HEK293 (cell line): ENCODE results near the gene ACP7.

Experiments used
- CTCF ChIA-PET: fragments of 350-600 bp; formaldehyde crosslinking; extraction: SDS; loops from one replicate; lab custom pipeline; 2021; ENCODE audit warnings: antibody characterized with exemption; lab: Yijun Ruan, JAX
- POLR2A ChIA-PET: fragments of 300-600 bp; formaldehyde crosslinking; extraction: SDS; loops from one replicate; lab custom pipeline; 2020; ENCODE audit warnings: antibody characterized with exemption, inconsistent platforms; lab: Yijun Ruan, JAX
- H3K27ac ChIP-seq: fragments of 200-500 bp; sonication (Bioruptor generic); 2 replicates; pipeline ENCODE4 v1.5.1; 2014; ENCODE audit warnings: low read depth, low read length, control low read depth, inconsistent platforms; ENCODE audit errors: extremely low read depth
- H3K36me3 ChIP-seq, 2 experiments: fragments of 200-500 bp in 1 of 2; sonication (Bioruptor generic) in 1 of 2; 1 replicate in 1 of 2; 2 replicates in 1 of 2; pipeline ENCODE4 v1.5.1; 2014 to 2017; ENCODE audit warnings: inconsistent platforms in 2 of 2, low read length in 2 of 2; ENCODE audit not compliant: control insufficient read depth in 2 of 2, insufficient read depth in 1 of 2
- H3K4me1 ChIP-seq: fragments of 200-500 bp; sonication (Bioruptor generic); 2 replicates; pipeline ENCODE4 v1.5.1; 2014; ENCODE audit warnings: mild to moderate bottlenecking, low read length, inconsistent platforms; ENCODE audit not compliant: control insufficient read depth, insufficient read depth
- H3K4me3 ChIP-seq: 2 replicates; pipeline ENCODE4 v1.5.1; 2011; ENCODE audit warnings: low read depth, mild to moderate bottlenecking, control low read depth, low read length, moderate library complexity
- H3K9me3 ChIP-seq: fragments of 200-500 bp; sonication (Bioruptor generic); 2 replicates; pipeline ENCODE4 v1.5.1; 2014; ENCODE audit warnings: low read depth, low read length, inconsistent platforms; ENCODE audit not compliant: control insufficient read depth, insufficient read depth
- GLIS1 ChIP-seq: fragments of 450-650 bp; formaldehyde crosslinking; IDR thresholded peaks from 2 replicates; pipeline ENCODE4 v1.5.1; 2016; ENCODE audit warnings: missing biosample characterization, missing genetic modification characterization
- KLF1 ChIP-seq: fragments of 450-650 bp; formaldehyde crosslinking; IDR thresholded peaks from 2 replicates; pipeline ENCODE4 v1.5.1; 2016; ENCODE audit warnings: missing biosample characterization, missing genetic modification characterization
- MEIS1 ChIP-seq: sonication (generic); formaldehyde crosslinking; IDR thresholded peaks from 2 replicates; pipeline ENCODE4 v1.8.1; 2022; ENCODE audit warnings: missing genetic modification reagents, mild to moderate bottlenecking, borderline replicate concordance
- ZFP41 ChIP-seq: fragments of 450-650 bp; formaldehyde crosslinking; IDR thresholded peaks from 2 replicates; pipeline ENCODE4 v1.5.1; 2016; ENCODE audit warnings: missing biosample characterization, missing genetic modification characterization, borderline replicate concordance
- ZNF146 ChIP-seq: fragments of 450-650 bp; formaldehyde crosslinking; IDR thresholded peaks from 2 replicates; pipeline ENCODE4 v1.5.1; 2016; ENCODE audit warnings: missing biosample characterization, missing genetic modification characterization
- ZNF266 ChIP-seq: fragments of 450-650 bp; formaldehyde crosslinking; IDR thresholded peaks from 2 replicates; pipeline ENCODE4 v1.5.1; 2016; ENCODE audit warnings: missing biosample characterization, missing genetic modification characterization, low read depth
- ZNF621 ChIP-seq: fragments of 450-650 bp; formaldehyde crosslinking; IDR thresholded peaks from 2 replicates; pipeline ENCODE4 v1.5.1; 2017; ENCODE audit warnings: missing biosample characterization, missing genetic modification characterization
- ZNF623 ChIP-seq: fragments of 450-650 bp; formaldehyde crosslinking; IDR thresholded peaks from 2 replicates; pipeline ENCODE4 v1.5.1; 2016; ENCODE audit warnings: missing biosample characterization, missing genetic modification characterization
- ZNF664 ChIP-seq: fragments of 450-650 bp; formaldehyde crosslinking; IDR thresholded peaks from 2 replicates; pipeline ENCODE4 v1.5.1; 2016; ENCODE audit warnings: missing biosample characterization, missing genetic modification characterization
- ZNF677 ChIP-seq: fragments of 450-650 bp; IDR thresholded peaks from 2 replicates; pipeline ENCODE4 v1.5.0; 2018; ENCODE audit warnings: missing biosample characterization, mild to moderate bottlenecking, missing genetic modification characterization, moderate library complexity
- ZNF768 ChIP-seq: fragments of 450-650 bp; formaldehyde crosslinking; IDR thresholded peaks from 2 replicates; pipeline ENCODE4 v1.5.1; 2018; ENCODE audit warnings: missing biosample characterization, mild to moderate bottlenecking, missing genetic modification characterization
- ZNF791 ChIP-seq: fragments of 450-650 bp; formaldehyde crosslinking; IDR thresholded peaks from 2 replicates; pipeline ENCODE4 v1.5.1; 2016; ENCODE audit warnings: missing biosample characterization, missing genetic modification characterization
- ZNF837 ChIP-seq: fragments of 450-650 bp; formaldehyde crosslinking; IDR thresholded peaks from 2 replicates; pipeline ENCODE4 v1.5.1; 2016; ENCODE audit warnings: missing biosample characterization, missing genetic modification characterization
- TF ChIP-seq, protein P1 (sequence below): fragments of 450-650 bp; formaldehyde crosslinking; IDR thresholded peaks from 2 replicates; pipeline ENCODE4 v1.5.0; 2017; ENCODE audit warnings: missing biosample characterization, missing genetic modification characterization, borderline replicate concordance
- TF ChIP-seq, protein P2 (sequence below): fragments of 450-650 bp; formaldehyde crosslinking; IDR thresholded peaks from 2 replicates; pipeline ENCODE4 v1.5.1; 2016; ENCODE audit warnings: missing biosample characterization, missing genetic modification characterization
- TF ChIP-seq, protein P3 (sequence below): fragments of 450-650 bp; formaldehyde crosslinking; IDR thresholded peaks from 2 replicates; pipeline ENCODE4 v1.5.1; 2016; ENCODE audit warnings: missing biosample characterization, missing genetic modification characterization
- TF ChIP-seq, protein P4 (sequence below): fragments of 450-650 bp; formaldehyde crosslinking; IDR thresholded peaks from 2 replicates; pipeline ENCODE4 v1.5.1; 2016; ENCODE audit warnings: missing biosample characterization, missing genetic modification characterization
- TF ChIP-seq, protein P5 (sequence below): fragments of 450-650 bp; formaldehyde crosslinking; IDR thresholded peaks from 2 replicates; pipeline ENCODE4 v1.5.1; 2016; ENCODE audit warnings: missing biosample characterization, missing genetic modification characterization

Gene ACP7

DNA sequence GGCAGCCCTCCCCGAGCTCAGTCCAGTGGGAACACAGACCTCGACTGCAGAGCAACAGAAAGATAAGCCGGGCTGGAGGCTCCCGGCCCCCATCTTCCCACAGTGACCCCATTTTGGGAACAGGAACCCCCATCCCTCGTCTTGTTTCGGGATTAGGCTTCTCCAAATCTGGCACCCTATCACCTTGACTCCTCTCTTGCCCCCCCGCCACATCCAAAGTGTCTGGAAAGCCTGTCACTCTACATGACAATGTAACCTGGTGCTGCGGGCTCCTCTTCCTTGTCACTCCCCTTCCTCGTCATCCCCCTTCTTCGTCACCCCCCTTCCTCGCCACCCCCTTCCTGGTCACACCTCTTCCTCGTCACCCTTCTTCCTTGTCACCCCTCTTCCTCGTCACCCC, 51.5 kb downstream of the ACP7 start:
- H3K9me3 ChIP-seq, result no peaks in the 10 kb centered on the region
- ChIA-PET CTCF (no interaction called here), POLR2A (no interaction called here)
- H3K36me3 ChIP-seq, result peaks cover 0 to 4% of the 10 kb centered on the region in 2 experiments; a peak in 2 of 3 replicates
- H3K27ac ChIP-seq, result peak overlapping the region; percentile 24; the same call in 1 of the 2 replicates
- H3K4me1 ChIP-seq, result peaks cover 46% of the 10 kb centered on the region
- no peak for TF ChIP-seq ZNF837 (tag by site-specific recombination)
- TF ChIP-seq, protein P1, sequence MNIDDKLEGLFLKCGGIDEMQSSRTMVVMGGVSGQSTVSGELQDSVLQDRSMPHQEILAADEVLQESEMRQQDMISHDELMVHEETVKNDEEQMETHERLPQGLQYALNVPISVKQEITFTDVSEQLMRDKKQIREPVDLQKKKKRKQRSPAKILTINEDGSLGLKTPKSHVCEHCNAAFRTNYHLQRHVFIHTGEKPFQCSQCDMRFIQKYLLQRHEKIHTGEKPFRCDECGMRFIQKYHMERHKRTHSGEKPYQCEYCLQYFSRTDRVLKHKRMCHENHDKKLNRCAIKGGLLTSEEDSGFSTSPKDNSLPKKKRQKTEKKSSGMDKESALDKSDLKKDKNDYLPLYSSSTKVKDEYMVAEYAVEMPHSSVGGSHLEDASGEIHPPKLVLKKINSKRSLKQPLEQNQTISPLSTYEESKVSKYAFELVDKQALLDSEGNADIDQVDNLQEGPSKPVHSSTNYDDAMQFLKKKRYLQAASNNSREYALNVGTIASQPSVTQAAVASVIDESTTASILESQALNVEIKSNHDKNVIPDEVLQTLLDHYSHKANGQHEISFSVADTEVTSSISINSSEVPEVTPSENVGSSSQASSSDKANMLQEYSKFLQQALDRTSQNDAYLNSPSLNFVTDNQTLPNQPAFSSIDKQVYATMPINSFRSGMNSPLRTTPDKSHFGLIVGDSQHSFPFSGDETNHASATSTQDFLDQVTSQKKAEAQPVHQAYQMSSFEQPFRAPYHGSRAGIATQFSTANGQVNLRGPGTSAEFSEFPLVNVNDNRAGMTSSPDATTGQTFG (tag by site-specific recombination), result 0 out of 2 replicates have a peak, but pooled peaks have one; percentile 12
- no peak for TF ChIP-seq ZNF768 (tag by site-specific recombination)
- TF ChIP-seq ZFP41 (tag by site-specific recombination), result 0 out of 2 replicates have a peak, but pooled peaks have one; percentile 49
- TF ChIP-seq ZNF791 (tag by site-specific recombination), result 0 out of 2 replicates have a peak, but pooled peaks have one; percentile 11
- TF ChIP-seq, protein P2, sequence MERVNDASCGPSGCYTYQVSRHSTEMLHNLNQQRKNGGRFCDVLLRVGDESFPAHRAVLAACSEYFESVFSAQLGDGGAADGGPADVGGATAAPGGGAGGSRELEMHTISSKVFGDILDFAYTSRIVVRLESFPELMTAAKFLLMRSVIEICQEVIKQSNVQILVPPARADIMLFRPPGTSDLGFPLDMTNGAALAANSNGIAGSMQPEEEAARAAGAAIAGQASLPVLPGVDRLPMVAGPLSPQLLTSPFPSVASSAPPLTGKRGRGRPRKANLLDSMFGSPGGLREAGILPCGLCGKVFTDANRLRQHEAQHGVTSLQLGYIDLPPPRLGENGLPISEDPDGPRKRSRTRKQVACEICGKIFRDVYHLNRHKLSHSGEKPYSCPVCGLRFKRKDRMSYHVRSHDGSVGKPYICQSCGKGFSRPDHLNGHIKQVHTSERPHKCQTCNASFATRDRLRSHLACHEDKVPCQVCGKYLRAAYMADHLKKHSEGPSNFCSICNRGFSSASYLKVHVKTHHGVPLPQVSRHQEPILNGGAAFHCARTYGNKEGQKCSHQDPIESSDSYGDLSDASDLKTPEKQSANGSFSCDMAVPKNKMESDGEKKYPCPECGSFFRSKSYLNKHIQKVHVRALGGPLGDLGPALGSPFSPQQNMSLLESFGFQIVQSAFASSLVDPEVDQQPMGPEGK (tag by site-specific recombination), result peak; percentile 24; the same call in 1 of the 2 replicates
- TF ChIP-seq ZNF146 (tag by site-specific recombination), result 0 out of 2 replicates have a peak, but pooled peaks have one; percentile 16
- TF ChIP-seq GLIS1 (tag by site-specific recombination), result no peak
- H3K4me3 ChIP-seq, result no peak overlapping the region

DNA sequence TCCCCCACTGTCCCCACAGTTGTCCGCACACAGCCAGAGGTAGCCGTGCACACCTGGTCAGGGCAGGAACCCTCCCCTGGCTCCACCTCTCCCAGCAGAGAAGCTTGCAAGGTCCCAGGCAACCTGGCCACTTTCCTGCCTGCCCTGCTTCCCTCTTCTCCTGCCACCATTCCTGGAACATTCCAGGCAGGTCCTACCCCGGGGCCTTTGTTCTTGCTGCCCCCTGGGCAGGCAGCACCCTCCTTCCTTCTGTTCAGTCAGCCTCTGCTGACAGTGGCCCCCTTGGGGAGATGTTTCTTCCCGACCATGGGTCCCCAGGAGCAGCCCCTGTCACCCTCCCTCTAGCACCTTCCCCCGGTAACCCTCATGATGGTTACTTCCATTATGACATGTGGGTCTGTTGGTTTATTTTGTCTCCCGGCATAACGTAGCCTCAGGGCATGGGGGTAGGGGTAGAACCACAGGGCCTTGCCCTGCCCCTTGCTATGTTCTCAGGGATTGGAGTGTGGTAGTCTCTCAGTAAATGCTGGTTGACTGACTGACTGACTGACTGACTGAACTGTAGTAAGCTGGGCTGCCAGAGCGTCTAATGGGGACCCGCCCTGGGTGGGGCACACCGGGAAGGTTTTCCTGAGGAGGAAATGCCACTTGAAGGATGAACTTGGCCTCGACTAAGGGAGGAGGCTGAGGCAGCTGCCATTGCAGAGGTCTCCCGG, 52.2 kb downstream of the ACP7 start:
- Histone ChIP-seq H3K4me3 (no peak overlapping the region), H3K9me3 (no peaks in the 10 kb centered on the region), H3K4me1 (peaks cover 42% of the 10 kb centered on the region), H3K36me3 (peaks cover 0 to 4% of the 10 kb centered on the region in 2 experiments; a peak in 2 of 3 replicates), H3K27ac (peak overlapping the region; percentile 24; the same call in 1 of the 2 replicates)
- TF ChIP-seq, protein P3, sequence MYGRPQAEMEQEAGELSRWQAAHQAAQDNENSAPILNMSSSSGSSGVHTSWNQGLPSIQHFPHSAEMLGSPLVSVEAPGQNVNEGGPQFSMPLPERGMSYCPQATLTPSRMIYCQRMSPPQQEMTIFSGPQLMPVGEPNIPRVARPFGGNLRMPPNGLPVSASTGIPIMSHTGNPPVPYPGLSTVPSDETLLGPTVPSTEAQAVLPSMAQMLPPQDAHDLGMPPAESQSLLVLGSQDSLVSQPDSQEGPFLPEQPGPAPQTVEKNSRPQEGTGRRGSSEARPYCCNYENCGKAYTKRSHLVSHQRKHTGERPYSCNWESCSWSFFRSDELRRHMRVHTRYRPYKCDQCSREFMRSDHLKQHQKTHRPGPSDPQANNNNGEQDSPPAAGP, result peak; percentile 48; the same call in 1 of the 2 replicates
- peak; percentile 99 for TF ChIP-seq KLF1 (tag by site-specific recombination)
- TF ChIP-seq ZNF623 (tag by site-specific recombination), result peak; percentile 76
- peak; percentile 81 for TF ChIP-seq ZNF664 (tag by site-specific recombination)
- no peak for TF ChIP-seq ZNF266
- TF ChIP-seq, protein P4, sequence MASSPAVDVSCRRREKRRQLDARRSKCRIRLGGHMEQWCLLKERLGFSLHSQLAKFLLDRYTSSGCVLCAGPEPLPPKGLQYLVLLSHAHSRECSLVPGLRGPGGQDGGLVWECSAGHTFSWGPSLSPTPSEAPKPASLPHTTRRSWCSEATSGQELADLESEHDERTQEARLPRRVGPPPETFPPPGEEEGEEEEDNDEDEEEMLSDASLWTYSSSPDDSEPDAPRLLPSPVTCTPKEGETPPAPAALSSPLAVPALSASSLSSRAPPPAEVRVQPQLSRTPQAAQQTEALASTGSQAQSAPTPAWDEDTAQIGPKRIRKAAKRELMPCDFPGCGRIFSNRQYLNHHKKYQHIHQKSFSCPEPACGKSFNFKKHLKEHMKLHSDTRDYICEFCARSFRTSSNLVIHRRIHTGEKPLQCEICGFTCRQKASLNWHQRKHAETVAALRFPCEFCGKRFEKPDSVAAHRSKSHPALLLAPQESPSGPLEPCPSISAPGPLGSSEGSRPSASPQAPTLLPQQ, result peak; percentile 44; the same call in 1 of the 2 replicates
- TF ChIP-seq, protein P5, sequence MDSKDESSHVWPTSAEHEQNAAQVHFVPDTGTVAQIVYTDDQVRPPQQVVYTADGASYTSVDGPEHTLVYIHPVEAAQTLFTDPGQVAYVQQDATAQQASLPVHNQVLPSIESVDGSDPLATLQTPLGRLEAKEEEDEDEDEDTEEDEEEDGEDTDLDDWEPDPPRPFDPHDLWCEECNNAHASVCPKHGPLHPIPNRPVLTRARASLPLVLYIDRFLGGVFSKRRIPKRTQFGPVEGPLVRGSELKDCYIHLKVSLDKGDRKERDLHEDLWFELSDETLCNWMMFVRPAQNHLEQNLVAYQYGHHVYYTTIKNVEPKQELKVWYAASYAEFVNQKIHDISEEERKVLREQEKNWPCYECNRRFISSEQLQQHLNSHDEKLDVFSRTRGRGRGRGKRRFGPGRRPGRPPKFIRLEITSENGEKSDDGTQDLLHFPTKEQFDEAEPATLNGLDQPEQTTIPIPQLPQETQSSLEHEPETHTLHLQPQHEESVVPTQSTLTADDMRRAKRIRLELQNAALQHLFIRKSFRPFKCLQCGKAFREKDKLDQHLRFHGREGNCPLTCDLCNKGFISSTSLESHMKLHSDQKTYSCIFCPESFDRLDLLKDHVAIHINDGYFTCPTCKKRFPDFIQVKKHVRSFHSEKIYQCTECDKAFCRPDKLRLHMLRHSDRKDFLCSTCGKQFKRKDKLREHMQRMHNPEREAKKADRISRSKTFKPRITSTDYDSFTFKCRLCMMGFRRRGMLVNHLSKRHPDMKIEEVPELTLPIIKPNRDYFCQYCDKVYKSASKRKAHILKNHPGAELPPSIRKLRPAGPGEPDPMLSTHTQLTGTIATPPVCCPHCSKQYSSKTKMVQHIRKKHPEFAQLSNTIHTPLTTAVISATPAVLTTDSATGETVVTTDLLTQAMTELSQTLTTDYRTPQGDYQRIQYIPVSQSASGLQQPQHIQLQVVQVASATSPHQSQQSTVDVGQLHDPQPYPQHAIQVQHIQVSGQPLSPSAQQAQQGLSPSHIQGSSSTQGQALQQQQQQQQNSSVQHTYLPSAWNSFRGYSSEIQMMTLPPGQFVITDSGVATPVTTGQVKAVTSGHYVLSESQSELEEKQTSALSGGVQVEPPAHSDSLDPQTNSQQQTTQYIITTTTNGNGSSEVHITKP (tag by site-specific recombination), result peak; percentile 83
- peak; percentile 74 for TF ChIP-seq GLIS1 (tag by site-specific recombination)
- no peak for TF ChIP-seq ZNF677 (tag by site-specific recombination)
- 0 out of 2 replicates have a peak, but pooled peaks have one; percentile 3 for TF ChIP-seq ZNF621
- TF ChIP-seq MEIS1, result no peak
- CTCF ChIA-PET, result no interaction called here
- POLR2A ChIA-PET, result no interaction called here
